ENCODE data around the gene PRKACA.

DNA sequence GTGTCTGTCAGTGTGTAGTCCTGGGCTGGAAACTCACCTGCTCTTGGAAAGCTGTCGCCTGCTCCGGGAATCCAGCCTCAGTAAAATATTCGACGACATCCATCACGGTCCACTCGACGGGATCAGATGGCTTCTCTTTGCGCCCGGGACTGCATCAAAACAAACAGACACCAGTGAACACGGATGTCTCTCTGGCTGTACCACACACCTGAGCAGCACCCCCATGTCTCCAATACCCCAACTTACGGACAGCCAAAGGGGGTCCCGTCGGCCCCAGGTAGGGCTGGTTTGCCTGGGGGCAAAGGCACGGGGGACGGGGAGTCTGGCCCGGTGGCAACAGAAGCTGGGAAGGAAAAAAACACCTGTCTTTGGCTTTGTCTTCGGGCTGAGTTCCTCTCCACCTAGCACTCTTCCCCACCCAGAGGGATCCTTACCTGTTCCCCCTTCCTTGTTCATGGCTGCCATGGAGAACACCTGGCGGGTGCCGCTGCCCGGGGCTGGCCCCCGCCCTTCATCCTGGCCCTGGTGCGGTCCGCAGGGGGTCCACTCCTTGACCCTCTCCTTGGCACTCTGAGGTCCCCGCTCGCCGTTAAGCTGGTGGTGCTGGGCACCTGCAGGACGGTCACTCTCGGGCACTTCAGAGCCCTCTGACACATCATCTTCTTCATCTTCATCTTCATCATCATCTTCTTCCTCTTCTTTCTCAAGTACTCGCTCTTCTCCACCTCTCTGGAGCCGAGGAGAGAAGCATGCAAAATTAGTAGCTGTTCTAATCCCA, 28.7 kb downstream of the PRKACA start:
- TF ChIP-seq POLR2AphosphoS5 (IDR thresholded peaks at IDR 0.05; ENCODE audit: borderline replicate concordance, low read depth, low read length) (no peak), EZH2 (IDR thresholded peaks at IDR 0.05) (no peak)
